Ecto neural progenitor cell (in vitro differentiated cells): ENCODE measurements around the gene MDFI.

Source experiments
- DNase-seq: peaks from one replicate; pipeline ENCODE4 v3.0.0-alpha.2; 2018; ENCODE audit warnings: low spot score

MDFI gene

GRCh38 chr6:41651246-41651961 is 13.1 kb downstream of the MDFI start:
- no peak for DNase-seq

- no peak for DNase-seq
Observed at GRCh38 chr6:41651962-41652657, 13.8 kb downstream of the MDFI start.

- DNase-seq, result no peak
Observed at GRCh38 chr6:41652866-41653652, 14.8 kb downstream of the MDFI start.

GRCh38 chr6:41653691-41654090 is 15.4 kb downstream of the MDFI start:
- no peak for DNase-seq

GRCh38 chr6:41654151-41654697 is 16.0 kb downstream of the MDFI start:
- no peak for DNase-seq

GRCh38 chr6:41654698-41655151 is 16.5 kb downstream of the MDFI start:
- DNase-seq, result no peak

- no peak for DNase-seq
Observed at GRCh38 chr6:41655176-41655575, 16.9 kb downstream of the MDFI start.

- no peak for DNase-seq
Observed at GRCh38 chr6:41655646-41656001, 17.4 kb downstream of the MDFI start.

- DNase-seq, result no peak
Observed at GRCh38 chr6:41656002-41656691, 17.9 kb downstream of the MDFI start.

- no peak for DNase-seq
Observed at GRCh38 chr6:41657131-41658094, 19.1 kb downstream of the MDFI start.

GRCh38 chr6:41658636-41659035 is 20.4 kb downstream of the MDFI start:
- no peak for DNase-seq

- no peak for DNase-seq
Observed at GRCh38 chr6:41659935-41660334, 21.7 kb downstream of the MDFI start.

GRCh38 chr6:41663568-41663967 is 25.3 kb downstream of the MDFI start:
- peak; percentile 50 for DNase-seq

- no peak for DNase-seq
Observed at GRCh38 chr6:41664271-41664670, 26.0 kb downstream of the MDFI start.

GRCh38 chr6:41667195-41667594 is 28.9 kb downstream of the MDFI start:
- DNase-seq, result no peak

- no peak for DNase-seq
Observed at GRCh38 chr6:41668968-41669367, 30.7 kb downstream of the MDFI start.

GRCh38 chr6:41670703-41671360 is 32.6 kb downstream of the MDFI start:
- DNase-seq, result no peak

GRCh38 chr6:41671376-41671775 is 33.1 kb downstream of the MDFI start:
- no peak for DNase-seq

GRCh38 chr6:41672016-41672415 is 33.7 kb downstream of the MDFI start:
- no peak for DNase-seq
